ENCODE data around the gene TCAP. TPM values are rescaled to one million over a fixed set of nuclear protein-coding genes. Genes with fewer than 3 reads are reported as not detected.

Gene TCAP
- total RNA-seq, 4 donors from 2014 or later: 0.25 to 3.6 (median 1.5) TPM

GRCh38 chr17:39626171-39627046 lies 38.7 kb upstream of the TCAP start, which contains the start of gene PPP1R1B:
Gene PPP1R1B (plus strand): TSS chr17:39626952. CDS start chr17:39627393, 441 bp downstream.
- Histone ChIP-seq H3K27ac (peak within 1 kb of the TSS in 2 of 4 donors; percentile 31 to 55), H3K4me3 (peak within 1 kb of the TSS in 1 of 2 donors; percentile 46), H3K36me3 (no peaks in the 10 kb centered on the region), H3K9me3 (no peaks in the 10 kb centered on the region), H3K27me3 (peaks cover 82% of the 10 kb centered on the region), H3K4me1 (peaks cover 0 to 36% (median 9%) of the 10 kb centered on the region in 3 donors)
- ATAC-seq: no peak
- TF ChIP-seq POLR2AphosphoS5 (IDR thresholded peaks at IDR 0.05) (no peak), POLR2A (IDR thresholded peaks at IDR 0.05) (no peak), EP300 (IDR thresholded peaks at IDR 0.05) (no peak), CTCF (IDR thresholded peaks at IDR 0.05) (no peak)
- 12 to 36% methylated on average over 8 to 9 of the region's 29 CpGs for WGBS, 2 donors (ENCODE audit: low coverage in 1 of 2)

GRCh38 chr17:39627047-39627711 lies 38.0 kb upstream of the TCAP start:
- H3K9me3 ChIP-seq: no peaks in the 10 kb centered on the region
- peak overlapping the region in 2 of 4 donors; percentile 31 to 55 for H3K27ac ChIP-seq
- no peak for TF ChIP-seq CTCF (IDR thresholded peaks at IDR 0.05)
- TF ChIP-seq EP300 (IDR thresholded peaks at IDR 0.05): no peak
- TF ChIP-seq POLR2AphosphoS5 (IDR thresholded peaks at IDR 0.05): no peak
- TF ChIP-seq POLR2A (IDR thresholded peaks at IDR 0.05): no peak
- peaks cover 86% of the 10 kb centered on the region for H3K27me3 ChIP-seq
- WGBS, 2 donors (ENCODE audit: low coverage in 1 of 2): 0% methylated on average over 4 of the region's 72 CpGs; no CpG with 5 or more reads in 1 of the 2 donors
- peak overlapping the region in 1 of 2 donors; percentile 46 for H3K4me3 ChIP-seq
- peaks cover 0 to 30% (median 9%) of the 10 kb centered on the region in 3 donors for H3K4me1 ChIP-seq
- no peaks in the 10 kb centered on the region for H3K36me3 ChIP-seq
- ATAC-seq: peak; percentile 6

- peak; percentile 6 for ATAC-seq
- Histone ChIP-seq H3K4me3 (peak overlapping the region in 1 of 2 donors; percentile 46), H3K36me3 (no peaks in the 10 kb centered on the region), H3K27ac (peak overlapping the region in 2 of 4 donors; percentile 31 to 55), H3K9me3 (no peaks in the 10 kb centered on the region), H3K27me3 (peaks cover 93% of the 10 kb centered on the region), H3K4me1 (peaks cover 0 to 27% (median 9%) of the 10 kb centered on the region in 3 donors)
- 80 to 88% methylated on average over 1 to 4 of the region's 16 CpGs for WGBS, 2 donors (ENCODE audit: low coverage in 1 of 2)
- TF ChIP-seq CTCF (IDR thresholded peaks at IDR 0.05) (no peak), POLR2AphosphoS5 (IDR thresholded peaks at IDR 0.05) (no peak), POLR2A (IDR thresholded peaks at IDR 0.05) (no peak), EP300 (IDR thresholded peaks at IDR 0.05) (no peak)
Measured at GRCh38 chr17:39627712-39628516, 37.2 kb upstream of the TCAP start.

- Histone ChIP-seq H3K4me1 (peaks cover 0 to 19% (median 9%) of the 10 kb centered on the region in 3 donors), H3K9me3 (no peaks in the 10 kb centered on the region), H3K27me3 (peaks cover 90% of the 10 kb centered on the region), H3K4me3 (peak overlapping the region in 1 of 2 donors; percentile 46), H3K27ac (no peak overlapping the region), H3K36me3 (no peaks in the 10 kb centered on the region)
- 47 to 66% methylated on average over 5 to 7 of the region's 10 CpGs for WGBS, 2 donors (ENCODE audit: low coverage in 1 of 2)
- TF ChIP-seq POLR2AphosphoS5 (IDR thresholded peaks at IDR 0.05): no peak
- TF ChIP-seq EP300 (IDR thresholded peaks at IDR 0.05): no peak
- TF ChIP-seq CTCF (IDR thresholded peaks at IDR 0.05): no peak
- TF ChIP-seq POLR2A (IDR thresholded peaks at IDR 0.05): no peak
- no peak for ATAC-seq
Measured at GRCh38 chr17:39628655-39629493, 36.3 kb upstream of the TCAP start.

Data from gastroesophageal sphincter (tissue), 4 donors.